HG03097 (cell line): ENCODE measurements around the gene MXD4.
"Not testable (repeated sequence)": the region's sequence is repeated elsewhere in the genome, so short reads cannot be mapped to it uniquely, and the experiment has no call there.

ENCODE experiments used
- ATAC-seq: cut with Tn5 transposase; IDR thresholded peaks from one replicate; pipeline ENCODE4 v1.9.1; 2021; ENCODE audit not compliant: unreplicated experiment, low FRiP score

Gene MXD4

GRCh38 chr4:2276581-2277325 is 14.8 kb upstream of the MXD4 start:
- no peak for ATAC-seq

GRCh38 chr4:2275546-2276251 is 13.8 kb upstream of the MXD4 start:
- ATAC-seq: no peak

GRCh38 chr4:2275044-2275397 is 13.1 kb upstream of the MXD4 start:
- ATAC-seq: not testable (repeated sequence)

- no peak for ATAC-seq
These were observed 12.6 kb upstream of the MXD4 start for GRCh38 chr4:2274320-2275043.

GRCh38 chr4:2273657-2274319 is 11.9 kb upstream of the MXD4 start:
- ATAC-seq: no peak

- no peak for ATAC-seq
These were observed 11.3 kb upstream of the MXD4 start for GRCh38 chr4:2273221-2273620.

- no peak for ATAC-seq
These were observed 10.9 kb upstream of the MXD4 start for GRCh38 chr4:2272828-2273120.

GRCh38 chr4:2272026-2272827 is 10.3 kb upstream of the MXD4 start:
- ATAC-seq: no peak

GRCh38 chr4:2271279-2272025 is 9.5 kb upstream of the MXD4 start:
- ATAC-seq: no peak

GRCh38 chr4:2270341-2271165 is 8.6 kb upstream of the MXD4 start:
- ATAC-seq: no peak

- ATAC-seq: no peak
These were observed 7.8 kb upstream of the MXD4 start for GRCh38 chr4:2269618-2270163.

- ATAC-seq: no peak
These were observed 7.3 kb upstream of the MXD4 start for GRCh38 chr4:2269206-2269531.

GRCh38 chr4:2268357-2269205 is 6.7 kb upstream of the MXD4 start:
- no peak for ATAC-seq

GRCh38 chr4:2267841-2268240 is 5.9 kb upstream of the MXD4 start:
- ATAC-seq: no peak

- ATAC-seq: no peak
These were observed 5.5 kb upstream of the MXD4 start for GRCh38 chr4:2267320-2267811.

GRCh38 chr4:2266821-2267220 is 4.9 kb upstream of the MXD4 start:
- ATAC-seq: no peak

- no peak for ATAC-seq
These were observed 4.3 kb upstream of the MXD4 start for GRCh38 chr4:2266181-2266580.
